GM12878 (cell line): ENCODE measurements around the gene MYRFL. TPM values are rescaled to one million over a fixed set of nuclear protein-coding genes. Genes with fewer than 3 reads are reported as not detected.

Experiments used
- ATAC-seq: fragments of 200-7000 bp; cut with Tn5 transposase; 3 replicates; pipeline ENCODE4 v1.9.1; 2020; ENCODE audit warnings: mild to moderate bottlenecking, moderate library complexity
- BruUV-seq: library from RNA; stranded (reverse); fragments of 400-500 nt; replicated peaks from 2 replicates; lab custom pipeline; 2021; lab: Mats Ljungman, UMichigan
- CTCF ChIA-PET: fragments of 300-600 bp; sonication (Branson Sonifier 250); formaldehyde crosslinking; extraction: SDS; loops from one replicate; lab custom pipeline; 2021; ENCODE audit warnings: inconsistent platforms; lab: Yijun Ruan, JAX
- POLR2A ChIA-PET: fragments of 350-600 bp; formaldehyde crosslinking; extraction: SDS; loops from one replicate; lab custom pipeline; 2021; ENCODE audit warnings: inconsistent platforms; lab: Charles Lee
- RAD21 ChIA-PET: fragments of 300-600 bp; sonication (Branson Sonifier 250); formaldehyde crosslinking; loops from one replicate; lab custom pipeline; 2023; ENCODE audit warnings: antibody characterized with exemption; ENCODE audit not compliant: unreplicated experiment; lab: Charles Lee
- SMC1A ChIA-PET: fragments of 300-600 bp; sonication (Branson Sonifier 250); formaldehyde crosslinking; loops from one replicate; lab custom pipeline; 2023; ENCODE audit not compliant: unreplicated experiment, uncharacterized antibody; lab: Charles Lee
- DNase-seq: peaks from one replicate; pipeline ENCODE4 v3.0.0-alpha.2; 2011; ENCODE audit warnings: low read depth, low spot score
- FAIRE-seq: peaks from 3 replicates; lab custom pipeline; 2011; peaks lifted over from hg19 to GRCh38; lab: Jason Lieb, UNC
- H2AFZ ChIP-seq: 2 replicates; pipeline ENCODE4 v1.6.0; 2011; ENCODE audit warnings: low read depth, low read length, control low read depth; ENCODE audit not compliant: control insufficient read depth
- H3K27ac ChIP-seq: 2 replicates; pipeline ENCODE4 v1.5.1; 2011; ENCODE audit warnings: control low read depth; ENCODE audit not compliant: control insufficient read depth, insufficient read depth
- H3K27me3 ChIP-seq, 2 experiments: replicated peaks in 1 of 2; 2 replicates each; pipeline versions ENCODE4 v1.6.0 to v1.6.1; 2011; ENCODE audit warnings: low read length in 1 of 2; ENCODE audit not compliant: control insufficient read depth in 2 of 2, insufficient read depth in 2 of 2
- H3K36me3 ChIP-seq, 2 experiments: 2 replicates each; pipeline ENCODE4 v1.5.1; 2011; ENCODE audit warnings: low read length in 1 of 2; ENCODE audit not compliant: control insufficient read depth in 2 of 2, insufficient read depth in 2 of 2
- H3K4me1 ChIP-seq: 2 replicates; pipeline ENCODE4 v1.6.1; 2011; ENCODE audit warnings: mild to moderate bottlenecking, low read length, moderate library complexity, mixed read lengths; ENCODE audit not compliant: control insufficient read depth, insufficient read depth
- H3K4me2 ChIP-seq: 2 replicates; pipeline ENCODE4 v1.6.0; 2011; ENCODE audit warnings: control low read depth; ENCODE audit not compliant: control insufficient read depth, insufficient read depth
- H3K4me3 ChIP-seq: fragments of 200-600 bp; sonication (generic); 2 replicates; pipeline ENCODE4 v1.5.1; 2016
- H3K79me2 ChIP-seq: 2 replicates; pipeline ENCODE4 v1.6.0; 2011; ENCODE audit warnings: low read length; ENCODE audit not compliant: control insufficient read depth, insufficient read depth
- H3K9ac ChIP-seq: 2 replicates; pipeline ENCODE4 v1.8.0; 2011; ENCODE audit warnings: low read length, control low read depth, mixed read lengths; ENCODE audit not compliant: control insufficient read depth, insufficient read depth
- H3K9me3 ChIP-seq: replicated peaks from 3 replicates; pipeline ENCODE4 v1.5.1; 2011; ENCODE audit warnings: mild to moderate bottlenecking, low read length; ENCODE audit not compliant: control insufficient read depth, insufficient read depth
- H4K20me1 ChIP-seq: 2 replicates; pipeline ENCODE4 v1.6.0; 2011; ENCODE audit not compliant: control insufficient read depth, insufficient read depth
- BCLAF1 ChIP-seq: fragments of 450-650 bp; IDR thresholded peaks from 2 replicates; pipeline ENCODE4 v1.6.1; 2017; ENCODE audit warnings: antibody characterized with exemption, mild to moderate bottlenecking, moderate library complexity
- CEBPZ ChIP-seq: fragments of 150-350 bp; IDR thresholded peaks from 2 replicates; pipeline ENCODE4 v1.6.1; 2016; ENCODE audit warnings: low read depth, low read length
- CREM ChIP-seq: IDR thresholded peaks from 2 replicates; pipeline ENCODE4 v1.6.1; 2014; ENCODE audit warnings: antibody characterized with exemption, low read depth
- EP300 ChIP-seq, 2 experiments: fragments of 150-350 bp in 1 of 2; IDR thresholded peaks; 2 replicates each; pipeline ENCODE4 v1.6.1; 2011 to 2012; ENCODE audit warnings: low read depth in 2 of 2, low read length in 2 of 2, borderline replicate concordance in 1 of 2, improper control_type of control experiment in 1 of 2, inconsistent platforms in 1 of 2; ENCODE audit not compliant: control insufficient read depth in 1 of 2
- ETV6 ChIP-seq, 2 experiments: fragments of 450-650 bp in 1 of 2; IDR thresholded peaks in 1 of 2; conservative IDR thresholded peaks in 1 of 2; 2 replicates each; pipeline ENCODE4 v1.6.1; 2014; ENCODE audit warnings: antibody characterized with exemption in 1 of 2, borderline replicate concordance in 1 of 2, low read depth in 1 of 2, mild to moderate bottlenecking in 1 of 2, moderate library complexity in 1 of 2
- RB1 ChIP-seq: fragments of 450-650 bp; formaldehyde crosslinking; IDR thresholded peaks from 2 replicates; pipeline ENCODE4 v1.6.1; 2017; ENCODE audit warnings: mild to moderate bottlenecking, borderline replicate concordance
- RELB ChIP-seq: fragments of 450-650 bp; IDR thresholded peaks from 2 replicates; pipeline ENCODE4 v1.6.1; 2017; ENCODE audit warnings: low read depth, mild to moderate bottlenecking, moderate library complexity
- SMAD1 ChIP-seq: fragments of 450-650 bp; IDR thresholded peaks from 2 replicates; pipeline ENCODE4 v1.6.1; 2018; ENCODE audit warnings: mild to moderate bottlenecking, low read depth; ENCODE audit not compliant: partially characterized antibody
- SMAD5 ChIP-seq: IDR thresholded peaks from 2 replicates; pipeline ENCODE4 v1.6.1; 2016; ENCODE audit warnings: antibody characterized with exemption, low read depth
- STAT1 ChIP-seq: fragments of 450-650 bp; conservative IDR thresholded peaks from 2 replicates; pipeline ENCODE4 v1.6.1; 2014; ENCODE audit warnings: antibody characterized with exemption, mild to moderate bottlenecking
- ZZZ3 ChIP-seq: IDR thresholded peaks from 2 replicates; pipeline ENCODE4 v1.6.1; 2011; ENCODE audit warnings: low read depth; ENCODE audit not compliant: control insufficient read depth, insufficient read length
- WGBS: methylation state at CpG from one replicate; pipeline ENCODE4 v1.1.6; 2016; ENCODE audit warnings: low lambda C conversion rate; ENCODE audit not compliant: insufficient replicate concordance, insufficient coverage; ENCODE audit errors: missing lambda C conversion rate; 5-methylcytosine and 5-hydroxymethylcytosine counted together
- in situ Hi-C: fragments of 300-500 bp; cut with MboI; formaldehyde crosslinking; loops from 9 replicates; pipeline ENCODE4 v1.14.3; 2018; ENCODE audit warnings: mixed read lengths
- intact Hi-C: fragments of 100-400 bp; cut with micrococcal nuclease; formaldehyde crosslinking; loops from one replicate; pipeline ENCODE4 v1.14.2; 2022; ENCODE audit not compliant: unreplicated experiment
- polyA plus RNA-seq, 11 experiments: library from polyadenylated mRNA; depleted of rRNA in 4 of 11; unstranded in 6 of 11; stranded (reverse) in 5 of 11; fragments of >200 nt; fragmentation: Nextera tagmentation in 4 of 11; fragmentation: Illumina TruSeq in 1 of 11; extraction: Ambion mirVana in 4 of 11; extraction: Trizol in 1 of 11; gene quantifications; 1 replicate in 1 of 11; 2 replicates in 10 of 11; pipeline versions ENCODE4 v1.2.1 to v1.2.3, GENCODE V29; 2011 to 2016; ENCODE audit warnings: inconsistent platforms in 2 of 11, missing spikeins in 2 of 11, low read depth in 1 of 11
- total RNA-seq, 4 experiments: library from RNA; depleted of rRNA in 3 of 4; stranded (reverse); fragments of >200 nt in 3 of 4; fragmentation: Illumina TruSeq in 1 of 4; extraction: Trizol in 1 of 4; gene quantifications; 2 replicates each; pipeline versions ENCODE4 v1.2.1 to v1.2.3, GENCODE V29; 2013 to 2021

The MYRFL gene
- total and polyA plus RNA-seq, 10 of the 15 experiments (the other 5 are each of a cell fraction or from before 2014, with no cell fraction given): 0.24 to 1.8 (median 0.64) TPM

GRCh38 chr12:69991690-69992288 is 166.8 kb downstream of the MYRFL start:
- RAD21 ChIA-PET: no interaction called here
- H3K9ac ChIP-seq: no peak overlapping the region
- CTCF ChIA-PET: no interaction called here
- 40% methylated on average over 6 of the region's 6 CpGs for WGBS
- H4K20me1 ChIP-seq: no peaks in the 10 kb centered on the region
- H2AFZ ChIP-seq: no peak overlapping the region
- BruUV-seq: no TSS peak
- no peak for FAIRE-seq
- H3K79me2 ChIP-seq: no peaks in the 10 kb centered on the region
- H3K4me1 ChIP-seq: no peaks in the 10 kb centered on the region
- in situ Hi-C loops (no loop called here), intact Hi-C loops (no loop called here)
- H3K27ac ChIP-seq: no peak overlapping the region
- no peak overlapping the region for H3K4me3 ChIP-seq
- ATAC-seq: no peak
- SMC1A ChIA-PET: interaction anchor here (0.6 kb wide), 1 partner anchor 703 kb away, joined by 3 read pairs; no protein-coding TSS in a partner anchor
- POLR2A ChIA-PET: no interaction called here
- no peaks in the 10 kb centered on the region for H3K27me3 ChIP-seq
- H3K4me2 ChIP-seq: no peak overlapping the region
- DNase-seq: no peak
- no peaks in the 10 kb centered on the region; the same call in 2 of the 3 replicates for H3K9me3 ChIP-seq
- no peaks in the 10 kb centered on the region for H3K36me3 ChIP-seq
- no peak for TF ChIP-seq BCLAF1
- TF ChIP-seq SMAD5: no peak
- TF ChIP-seq EP300 (IDR thresholded peaks at IDR 0.05; ENCODE audit: borderline replicate concordance in 1 of 2, control insufficient read depth in 1 of 2, low read depth in 2 of 2, low read length in 2 of 2): no peak
- TF ChIP-seq ETV6 (conservative IDR thresholded peaks at IDR 0.05 in 1 of 2, IDR thresholded peaks at IDR 0.05 in 1 of 2; ENCODE audit: borderline replicate concordance in 1 of 2, low read depth in 1 of 2): no peak
- no peak for TF ChIP-seq CREM
- TF ChIP-seq STAT1: no peak
- TF ChIP-seq SMAD1: no peak
- no peak for TF ChIP-seq ZZZ3
- no peak for TF ChIP-seq RELB
- no peak for TF ChIP-seq CEBPZ
- no peak for TF ChIP-seq RB1
